Skin epidermis (tissue), 12 donors: Measurements from ENCODE around the gene RPTOR.
"Not testable (repeated sequence)": the region's sequence is repeated elsewhere in the genome, so short reads cannot be mapped to it uniquely, and the experiment has no call there.

ENCODE experiments used
- H3K27ac ChIP-seq, 21 experiments: fragments of 200-600 bp; sonication (generic) in 11 of 21; one replicate each; pipeline ENCODE4 v1.5.0; 2020; ENCODE audit warnings: mild to moderate bottlenecking in 3 of 21, inconsistent platforms in 2 of 21, moderate library complexity in 2 of 21
- H3K4me3 ChIP-seq, 7 experiments: fragments of 200-600 bp; sonication (generic) in 2 of 7; one replicate each; pipeline ENCODE4 v1.5.0; 2020; ENCODE audit warnings: inconsistent platforms in 2 of 7, mild to moderate bottlenecking in 2 of 7, moderate library complexity in 1 of 7

The RPTOR gene

DNA sequence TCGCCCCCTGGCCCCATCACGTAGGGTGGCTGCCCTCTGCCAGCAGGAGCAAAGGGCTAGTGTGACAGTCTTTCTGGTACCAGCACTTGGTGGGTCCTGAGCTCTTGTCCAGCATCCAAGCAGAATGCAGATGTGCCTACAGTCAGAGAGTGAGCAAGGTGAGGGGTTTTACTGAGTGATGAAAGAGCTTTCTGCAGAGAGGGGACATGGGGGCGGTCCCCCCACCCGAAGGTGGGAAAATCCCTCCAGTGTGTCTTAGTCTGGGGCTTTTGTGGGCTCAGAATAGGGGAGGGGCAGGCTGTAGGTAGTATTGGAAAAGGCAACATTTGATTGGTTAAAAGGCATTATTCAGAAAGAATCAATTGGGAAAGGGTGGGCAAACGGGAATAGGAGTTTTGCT lies 152.3 kb downstream of the RPTOR start:
- no peak overlapping the region for H3K4me3 ChIP-seq
- H3K27ac ChIP-seq: peak overlapping the region in 4 of 21 experiments; percentile 7 to 54 (median 26)

DNA sequence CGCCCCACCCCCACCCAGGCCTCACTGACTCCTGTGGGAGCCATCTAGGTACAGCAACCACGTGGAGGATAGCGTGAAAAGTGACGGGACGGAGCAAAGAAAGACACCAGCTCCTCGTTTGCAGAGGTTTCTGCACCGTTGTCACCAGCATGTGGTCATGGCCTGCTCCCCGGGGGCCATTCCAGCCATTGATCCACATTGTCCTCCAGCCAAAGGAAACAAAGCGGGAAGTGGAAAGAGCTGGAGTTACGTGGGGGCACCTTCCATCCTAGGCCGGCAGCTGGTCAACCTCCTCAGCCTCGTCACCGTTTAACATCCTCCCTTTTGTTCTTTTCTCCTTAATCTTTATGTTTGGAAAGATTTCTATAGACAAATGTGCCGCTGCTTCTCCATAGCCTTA lies 153.7 kb downstream of the RPTOR start:
- Histone ChIP-seq H3K4me3 (no peak overlapping the region), H3K27ac (no peak overlapping the region)

DNA sequence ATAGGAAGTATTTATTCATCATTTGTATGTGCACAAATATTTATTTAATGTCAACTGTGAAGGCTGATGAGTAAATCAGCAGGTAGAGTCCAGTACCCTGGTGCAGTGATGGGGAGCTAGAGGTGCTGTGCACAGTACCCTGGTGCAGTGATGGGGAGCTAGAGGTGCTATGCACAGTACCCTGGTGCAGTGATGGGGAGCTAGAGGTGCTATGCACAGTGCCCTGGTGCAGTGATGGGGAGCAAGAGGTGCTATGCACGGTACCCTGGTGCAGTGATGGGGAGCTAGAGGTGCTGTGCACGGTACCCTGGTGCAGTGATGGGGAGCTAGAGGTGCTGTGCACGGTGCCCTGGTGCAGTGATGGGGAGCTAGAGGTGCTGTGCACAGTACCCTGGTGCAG lies 154.6 kb downstream of the RPTOR start:
- H3K4me3 ChIP-seq, H3K27ac ChIP-seq: not testable (repeated sequence)

DNA sequence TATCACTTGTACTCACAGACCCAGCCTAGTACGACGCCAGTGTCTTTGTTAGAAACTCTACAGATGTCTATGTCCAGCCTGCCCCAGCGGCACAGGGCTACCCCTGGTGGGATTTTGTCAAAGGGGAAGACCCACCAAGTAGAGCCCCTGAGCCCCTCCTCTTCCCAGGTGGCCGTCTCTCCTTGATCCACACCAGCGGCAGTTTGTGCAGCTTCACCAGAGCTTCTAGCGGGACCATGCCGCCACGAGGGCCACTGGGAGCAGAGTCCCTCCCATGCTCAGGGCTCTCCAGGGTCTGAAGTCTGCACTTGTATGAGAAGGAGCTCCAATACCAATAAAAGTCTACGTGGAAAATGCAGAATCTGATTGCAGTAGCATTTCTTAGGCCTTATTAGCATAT lies 157.1 kb downstream of the RPTOR start:
- Histone ChIP-seq H3K4me3 (no peak overlapping the region), H3K27ac (no peak overlapping the region)

DNA sequence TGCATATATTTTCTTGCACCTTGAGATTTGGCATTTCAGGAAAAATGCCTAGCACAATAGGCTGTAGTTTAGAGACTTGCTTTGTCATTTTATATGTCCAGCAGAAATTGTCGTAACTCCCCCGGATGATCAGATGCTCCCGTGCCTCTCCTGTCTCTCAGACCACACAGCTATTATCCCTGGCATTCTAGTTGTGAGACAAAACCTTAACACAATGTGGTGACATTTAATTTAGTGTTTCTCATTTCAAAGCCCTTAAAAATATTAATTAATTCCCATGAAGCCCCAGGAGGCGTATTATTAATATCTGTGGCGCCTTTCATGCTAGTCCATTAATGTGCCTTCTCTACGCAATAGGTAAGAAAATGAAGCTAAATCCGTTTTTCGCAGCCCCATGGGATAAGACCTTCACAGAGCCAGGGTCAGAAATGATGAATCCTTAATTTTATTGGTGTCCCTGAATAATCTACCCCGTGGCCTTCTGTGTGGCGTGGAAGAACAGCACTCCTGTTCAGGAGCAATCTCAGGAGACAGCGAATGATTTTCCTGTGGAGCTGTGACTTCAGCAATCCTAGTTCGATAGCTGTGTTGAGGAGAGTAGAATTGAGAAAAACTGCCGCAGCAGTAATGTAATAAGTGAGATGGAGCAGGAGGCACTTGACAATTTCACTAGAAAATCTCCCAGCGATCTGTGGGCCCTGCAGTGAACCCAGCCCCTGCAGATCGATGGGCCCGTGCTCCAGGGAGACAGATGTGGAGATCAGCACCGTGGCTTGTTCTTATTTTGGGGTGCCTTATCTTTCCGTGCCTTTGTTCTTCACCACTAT lies 157.9 kb downstream of the RPTOR start:
- Histone ChIP-seq H3K27ac (no peak overlapping the region), H3K4me3 (no peak overlapping the region)

DNA sequence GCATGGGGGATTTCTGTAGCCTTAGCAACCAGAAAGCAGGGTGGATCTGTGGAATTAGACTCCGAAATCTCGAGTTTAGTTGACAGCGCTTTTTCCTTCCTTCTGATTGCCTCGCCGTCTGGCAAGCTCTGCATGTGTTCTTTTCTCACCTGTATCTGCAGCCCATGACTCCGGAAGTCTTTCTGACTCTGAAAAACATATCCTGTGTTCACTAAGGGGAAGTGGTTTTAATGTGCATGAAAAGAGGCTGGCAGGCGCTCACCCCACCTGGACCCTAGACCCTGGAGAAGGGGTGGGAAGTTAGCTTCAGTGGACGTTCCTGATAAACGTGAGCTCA lies 158.5 kb downstream of the RPTOR start:
- no peak overlapping the region for H3K4me3 ChIP-seq
- no peak overlapping the region for H3K27ac ChIP-seq

DNA sequence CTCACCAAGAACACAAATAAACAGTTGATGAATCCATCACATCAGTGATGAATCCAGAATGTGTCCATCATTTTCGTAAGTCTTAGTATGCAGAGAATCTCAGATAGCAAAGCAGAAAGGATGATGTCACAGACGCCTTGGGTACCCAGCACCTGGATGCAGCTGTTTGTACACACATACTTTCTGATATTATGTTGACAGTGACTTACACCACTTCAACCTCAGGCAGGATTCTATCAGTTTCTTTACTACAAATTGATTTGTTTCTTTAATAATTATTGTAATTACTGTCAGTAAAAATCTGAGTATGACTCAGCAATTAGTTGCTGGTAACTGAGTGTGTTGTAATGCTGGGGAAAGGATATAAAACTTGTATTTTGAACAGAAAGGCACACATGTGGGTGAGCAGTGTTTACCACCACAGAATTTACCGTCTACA lies 159.8 kb downstream of the RPTOR start:
- no peak overlapping the region for H3K4me3 ChIP-seq
- peak overlapping the region in 1 of 21 experiments; percentile 42 for H3K27ac ChIP-seq

DNA sequence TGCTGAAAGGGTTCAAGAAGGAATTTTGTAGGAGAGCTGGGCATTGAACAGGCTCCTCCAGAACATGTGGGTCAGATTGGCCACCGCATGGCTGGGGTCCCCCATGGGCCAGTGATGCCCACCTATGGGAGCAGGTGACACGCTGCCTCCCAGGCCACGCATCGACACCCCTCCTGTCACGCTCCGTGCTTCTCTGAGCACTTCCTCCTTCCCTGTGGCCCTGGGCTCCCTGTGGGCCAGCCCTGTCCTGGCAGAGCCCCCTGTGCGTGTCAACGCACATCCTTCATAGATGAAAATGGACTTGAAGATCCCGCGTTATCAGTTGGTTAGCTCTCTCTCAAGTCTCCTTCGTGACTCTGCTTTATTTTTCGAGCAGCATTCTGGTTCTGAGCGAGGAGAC lies 160.3 kb downstream of the RPTOR start:
- no peak overlapping the region for H3K4me3 ChIP-seq
- H3K27ac ChIP-seq: peak overlapping the region in 1 of 21 experiments; percentile 42

DNA sequence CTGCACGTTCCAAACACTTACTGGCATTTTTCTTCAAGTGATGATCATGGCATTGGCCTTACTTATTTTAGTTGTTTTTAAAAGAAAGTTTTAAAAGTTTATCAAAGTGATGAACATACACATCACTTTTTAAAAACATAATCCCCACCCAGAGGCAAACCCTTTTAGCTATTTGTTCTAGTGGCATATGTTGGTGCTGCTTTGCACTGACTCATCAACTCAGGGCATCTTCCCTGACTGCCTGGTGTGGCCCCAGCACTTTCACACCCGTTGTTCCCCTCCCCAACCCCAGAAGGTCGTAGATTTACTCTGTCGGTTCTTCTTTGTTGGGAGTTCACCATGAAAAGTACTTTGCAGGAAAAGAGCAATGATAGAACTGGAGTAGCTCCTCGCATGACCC lies 161.3 kb downstream of the RPTOR start:
- peak overlapping the region in 3 of 21 experiments; percentile 18 to 63 (median 27) for H3K27ac ChIP-seq

DNA sequence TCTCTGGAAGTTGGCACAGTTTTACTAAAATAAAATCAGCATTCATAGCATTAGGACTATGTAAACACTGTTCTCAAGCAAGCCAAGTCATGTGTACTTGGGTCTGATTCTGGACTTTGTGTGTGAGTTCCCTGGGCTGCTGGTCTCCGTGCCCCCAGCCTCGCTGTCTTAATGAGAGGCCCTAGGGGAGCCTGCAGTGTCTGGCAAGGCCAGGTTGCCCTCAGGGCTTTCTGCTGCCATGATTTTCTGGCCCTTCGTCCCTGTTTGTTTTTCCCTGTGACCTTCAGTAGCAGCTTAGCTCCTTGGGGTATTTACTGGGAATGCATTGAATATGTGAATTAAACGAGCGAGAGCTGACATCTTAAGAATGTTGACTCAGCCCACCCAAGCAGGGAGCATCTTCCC lies 161.8 kb downstream of the RPTOR start:
- Histone ChIP-seq H3K4me3 (no peak overlapping the region), H3K27ac (peak overlapping the region in 3 of 21 experiments; percentile 18 to 63 (median 27))

More for the DNA sequence above, 161.3 kb downstream of the RPTOR start:
- H3K4me3 ChIP-seq: no peak overlapping the region

DNA sequence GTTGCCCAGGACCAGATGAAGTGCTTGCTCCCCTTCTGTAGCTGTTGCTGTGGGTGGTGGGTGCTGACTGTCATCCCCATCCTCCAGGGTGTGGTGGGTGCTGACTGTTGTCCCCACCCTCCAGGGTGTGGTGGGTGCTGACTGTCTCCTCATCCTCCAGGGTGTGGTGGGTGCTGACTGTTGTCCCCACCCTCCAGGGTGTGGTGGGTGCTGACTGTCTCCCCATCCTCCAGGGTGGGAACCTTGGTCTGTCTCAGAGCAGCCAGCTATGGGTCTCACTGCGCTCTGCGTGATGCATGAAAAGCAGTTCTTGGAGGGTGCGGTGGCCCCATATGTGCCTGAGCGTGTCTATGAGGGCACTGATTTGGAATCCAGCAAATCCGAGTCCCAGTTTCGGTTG lies 163.8 kb downstream of the RPTOR start:
- H3K27ac ChIP-seq: peak overlapping the region in 3 of 21 experiments; percentile 6 to 68 (median 66)
- no peak overlapping the region for H3K4me3 ChIP-seq

DNA sequence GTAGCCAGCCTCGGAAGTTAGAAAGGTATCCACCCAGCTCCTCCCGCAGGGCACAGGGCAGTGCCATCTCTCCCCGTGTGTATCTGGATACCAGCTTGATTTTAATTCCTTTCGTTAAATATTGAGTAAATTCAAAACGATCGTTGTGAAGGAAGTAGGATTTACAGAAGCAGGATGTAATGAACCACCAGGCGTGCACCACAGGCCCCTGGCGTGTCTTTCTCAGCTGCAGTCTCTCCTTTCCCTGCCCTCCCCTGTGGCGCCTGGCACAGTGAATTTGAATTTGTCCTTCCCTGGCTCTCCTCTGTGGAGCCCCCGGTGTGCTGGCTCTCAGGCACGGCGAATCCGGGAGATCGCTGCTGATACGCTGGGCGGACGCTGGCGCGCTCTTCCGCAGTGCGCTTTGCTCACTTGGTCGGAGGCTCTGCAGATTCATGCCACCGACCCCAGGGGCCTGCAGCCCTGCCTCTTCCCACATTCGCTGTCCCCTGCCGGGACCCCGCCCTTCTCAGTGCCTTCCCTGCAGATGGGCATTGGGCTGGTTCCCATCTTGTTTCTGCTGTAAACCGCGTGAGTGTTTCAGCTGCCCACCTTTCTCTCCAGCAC lies 164.6 kb downstream of the RPTOR start:
- Histone ChIP-seq H3K4me3 (no peak overlapping the region), H3K27ac (peak overlapping the region in 6 of 21 experiments; percentile 6 to 68 (median 50))

DNA sequence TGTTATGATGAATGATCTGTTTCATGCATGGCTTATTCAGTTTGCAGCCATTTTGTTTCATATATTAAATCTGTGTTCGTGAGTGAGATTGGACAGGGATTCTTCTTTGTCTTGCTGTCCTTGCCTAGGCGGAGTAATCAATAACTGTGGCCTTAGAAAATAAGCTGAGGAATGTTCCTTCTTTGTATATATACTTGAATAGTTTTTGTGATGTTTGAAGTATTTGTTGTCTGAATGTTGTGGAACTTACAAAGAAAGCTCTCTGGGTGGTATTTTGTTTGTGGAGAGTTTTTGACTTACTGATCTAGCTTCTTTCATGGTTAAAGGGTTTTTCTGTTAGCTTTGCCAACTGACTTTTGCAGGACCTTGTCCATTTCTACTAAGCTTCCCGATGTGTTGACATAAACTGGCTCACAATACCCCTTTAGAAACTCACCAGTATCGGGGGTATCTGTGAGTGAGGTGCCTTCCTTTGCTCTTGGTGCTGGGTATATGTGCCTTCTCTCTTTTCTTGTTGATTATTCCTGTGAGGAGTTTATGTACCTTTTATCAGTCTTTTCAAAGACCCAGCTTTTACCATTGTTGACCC lies 166.2 kb downstream of the RPTOR start:
- no peak overlapping the region for H3K27ac ChIP-seq

DNA sequence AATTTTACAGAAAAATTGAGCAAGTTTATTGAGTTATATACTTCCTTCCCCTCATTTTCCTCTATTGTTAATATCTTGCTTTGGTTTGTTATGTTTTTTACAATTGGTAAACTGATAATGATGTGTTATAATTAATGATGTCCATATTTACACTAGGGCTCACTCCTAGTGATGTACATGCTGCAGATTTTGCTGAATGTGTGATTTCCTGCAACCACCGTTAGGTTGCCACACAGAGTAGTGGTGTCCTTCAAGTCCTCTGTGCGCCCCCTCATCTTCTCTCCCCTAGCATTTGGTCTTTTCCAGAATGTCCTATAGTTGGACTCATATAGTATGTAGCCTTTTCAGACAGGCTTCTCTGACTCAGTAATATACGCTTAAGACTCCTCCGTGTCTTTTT lies 167.5 kb downstream of the RPTOR start:
- Histone ChIP-seq H3K4me3 (no peak overlapping the region), H3K27ac (peak overlapping the region in 3 of 21 experiments; percentile 5 to 45 (median 30))

More for the DNA sequence above, 166.2 kb downstream of the RPTOR start:
- H3K4me3 ChIP-seq: no peak overlapping the region

DNA sequence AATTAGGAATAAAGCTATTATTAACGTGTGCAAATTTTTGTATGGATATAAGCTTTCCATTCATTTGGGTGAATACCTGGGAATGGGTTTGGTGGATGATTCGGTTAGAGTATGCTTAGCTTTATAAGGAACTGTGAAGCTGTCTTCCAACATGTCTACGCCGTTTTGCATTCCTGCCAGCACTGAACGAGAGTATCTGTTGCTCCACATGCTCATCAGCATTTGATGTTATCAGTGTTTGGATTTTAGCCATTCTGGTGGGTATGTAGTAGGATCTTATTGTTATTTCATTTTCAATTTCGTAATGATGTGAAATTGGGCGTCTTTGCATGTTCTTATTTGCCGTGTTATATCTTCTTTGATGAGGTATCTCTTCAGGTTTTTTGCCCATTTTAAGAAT lies 168.0 kb downstream of the RPTOR start:
- Histone ChIP-seq H3K4me3 (no peak overlapping the region), H3K27ac (peak overlapping the region in 3 of 21 experiments; percentile 5 to 45 (median 30))

DNA sequence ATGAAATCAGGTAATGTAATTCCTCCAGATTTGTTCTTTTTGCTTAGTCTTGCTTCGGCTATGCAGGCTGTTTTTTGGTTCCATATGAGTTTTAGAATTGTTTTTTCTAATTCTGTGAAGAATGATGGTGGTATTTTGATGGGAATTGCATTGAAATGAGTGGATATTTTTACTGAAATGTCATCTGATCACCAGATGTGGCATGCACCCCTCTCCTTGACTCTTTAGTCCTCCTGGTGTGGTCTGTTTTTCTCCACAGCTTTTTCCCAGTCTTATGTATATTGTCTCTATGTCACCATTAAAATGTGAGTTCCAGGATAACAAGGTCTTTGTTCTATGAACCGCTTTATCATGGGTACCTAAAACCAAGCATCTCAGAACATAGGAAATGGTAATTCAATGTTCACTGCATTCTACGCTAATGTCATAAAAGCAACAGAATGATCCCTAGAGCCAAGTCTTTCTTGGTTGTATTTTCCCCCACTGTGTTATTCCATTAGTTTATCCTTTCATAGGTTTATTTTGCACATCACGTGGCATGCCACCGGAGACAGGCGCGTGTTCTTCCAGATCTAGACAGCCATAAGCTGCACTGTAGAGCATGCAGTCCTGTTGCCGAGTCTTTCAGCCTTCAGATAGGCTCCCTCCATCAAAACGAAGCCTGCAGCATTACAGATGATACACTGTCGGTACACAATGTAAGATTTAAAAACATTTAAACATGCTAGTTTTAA lies 172.5 kb downstream of the RPTOR start:
- no peak overlapping the region for H3K4me3 ChIP-seq
- no peak overlapping the region for H3K27ac ChIP-seq

DNA sequence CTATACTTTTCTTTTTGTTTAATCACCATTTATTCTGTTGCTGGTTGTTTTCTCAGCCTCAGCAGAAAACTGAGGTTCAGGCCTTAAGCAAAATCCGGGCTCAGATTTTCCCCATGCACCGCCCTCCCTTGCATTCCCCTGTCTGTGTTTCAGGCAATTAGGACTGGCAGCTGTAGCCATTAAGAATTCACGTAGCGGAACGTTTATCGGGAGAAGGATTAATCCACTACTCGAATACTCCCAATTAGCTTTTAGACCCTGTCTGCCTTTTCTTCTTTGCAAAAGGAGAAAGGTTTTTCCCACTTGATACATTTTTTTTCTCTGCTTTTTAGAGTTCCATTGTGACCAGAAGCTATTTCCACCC lies 173.1 kb downstream of the RPTOR start:
- Histone ChIP-seq H3K27ac (no peak overlapping the region), H3K4me3 (no peak overlapping the region)

DNA sequence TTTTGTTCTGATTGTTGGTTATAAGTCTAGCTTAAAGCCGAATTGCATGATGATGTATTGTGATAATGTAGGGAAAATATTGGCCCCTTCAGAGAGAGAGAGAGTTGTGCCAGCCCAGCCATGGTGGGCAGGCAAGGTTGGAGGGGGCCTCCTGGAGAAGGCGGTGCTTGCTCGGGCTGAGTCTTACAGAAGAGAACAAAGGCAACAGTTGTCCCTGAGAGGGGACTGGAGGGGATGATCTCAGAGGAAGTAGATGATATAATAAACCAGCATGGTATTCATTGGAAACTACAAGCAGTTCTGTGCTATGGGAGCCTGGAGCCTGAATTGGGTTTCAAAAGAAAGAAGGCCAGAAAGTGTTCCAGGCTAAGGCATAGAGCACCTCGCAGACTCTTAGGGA lies 173.8 kb downstream of the RPTOR start:
- Histone ChIP-seq H3K27ac (peak overlapping the region in 1 of 21 experiments; percentile 64), H3K4me3 (no peak overlapping the region)

DNA sequence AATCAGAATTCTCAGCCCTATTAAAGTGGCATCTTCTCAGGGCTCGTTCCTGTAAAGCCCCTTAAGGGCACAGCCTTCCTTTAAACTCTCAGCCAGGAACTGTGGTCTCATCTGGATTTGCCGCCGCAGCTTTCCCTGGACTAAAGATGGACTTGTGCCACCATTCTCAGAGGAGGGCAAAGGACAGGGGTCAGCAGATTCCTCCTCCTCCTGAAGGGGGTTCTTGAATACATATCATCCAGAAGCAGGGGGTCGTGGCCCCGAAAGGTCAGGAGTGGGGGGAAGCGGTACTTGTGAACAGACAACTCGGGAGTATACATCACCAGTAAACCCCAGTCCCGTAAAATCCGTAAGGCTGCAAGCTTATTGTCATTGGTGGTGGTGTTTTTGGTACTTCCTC lies 174.8 kb downstream of the RPTOR start:
- Histone ChIP-seq H3K4me3 (no peak overlapping the region), H3K27ac (peak overlapping the region in 1 of 21 experiments; percentile 34)
